Left cardiac atrium (tissue), 4 donors: ENCODE measurements around the gene LSS. TPM values are rescaled to one million over a fixed set of nuclear protein-coding genes. Genes with fewer than 3 reads are reported as not detected.
A peak's percentile ranks its signal among the peaks of the same experiment; 100 is the strongest.
"Not testable (repeated sequence)": the region's sequence is repeated elsewhere in the genome, so short reads cannot be mapped to it uniquely, and the experiment has no call there.

ENCODE experiments used
- ATAC-seq, 2 donors: fragments of 200-7000 bp; cut with Tn5 transposase; one replicate each; pipeline ENCODE4 v1.9.1; 2020; ENCODE audit warnings: mild to moderate bottlenecking in 2 of 2, moderate library complexity in 2 of 2
- DNase-seq: peaks from one replicate; pipeline ENCODE4 v3.0.0-alpha.2; 2020
- intact Hi-C, 2 donors: fragments of 100-400 bp; cut with DNase I; formaldehyde crosslinking; loops; one replicate each; pipeline versions ENCODE4 v1.14.1 to v1.15.1; 2022 to 2023
- total RNA-seq, 2 donors: library from RNA; stranded (reverse); fragmentation: NEBNext Ultra II Directional; extraction: Animal tissue kit (Norgen Biotek cat#: 25700); gene quantifications; one replicate each; pipeline ENCODE4 v1.2.1, GENCODE V29; 2021
- donor health status: DM: no; HTN: yes; CAD: no.
- donor health status: DM: no; HTN: yes; CAD: no; lungs with severe emphysema.
- donor health status: DM: yes; HTN: yes; CAD: no.
- donor health status: Dilated cardiomyopathy.

LSS gene
- total RNA-seq, 2 donors from 2014 or later: 66.4 to 66.7 TPM

- DNase-seq: no peak
- intact Hi-C loops: no loop called here
- ATAC-seq: no peak
Observed at GRCh38 chr21:46248422-46248782, 19.8 kb upstream of the LSS start.

- ATAC-seq (no peak), DNase-seq (no peak)
- intact Hi-C loops: no loop called here
Observed at GRCh38 chr21:46247699-46248421, 19.3 kb upstream of the LSS start.

- DNase-seq: no peak
- ATAC-seq: no peak
- intact Hi-C loops: no loop called here
Observed at GRCh38 chr21:46246345-46246744, 17.8 kb upstream of the LSS start.

- DNase-seq: no peak
- no peak for ATAC-seq
- intact Hi-C loops: no loop called here
Observed at GRCh38 chr21:46245213-46245915, 16.8 kb upstream of the LSS start.

GRCh38 chr21:46244602-46245001 lies 16.0 kb upstream of the LSS start:
- intact Hi-C loops: no loop called here
- DNase-seq: no peak
- ATAC-seq: no peak

- DNase-seq: no peak
- no peak for ATAC-seq
- intact Hi-C loops: no loop called here
Observed at GRCh38 chr21:46243960-46244361, 15.4 kb upstream of the LSS start.

GRCh38 chr21:46243325-46243724 lies 14.8 kb upstream of the LSS start:
- intact Hi-C loops: no loop called here
- no peak for DNase-seq

GRCh38 chr21:46241577-46241976 lies 13.0 kb upstream of the LSS start:
- DNase-seq, intact Hi-C loops, ATAC-seq: not testable (repeated sequence)

More at GRCh38 chr21:46243325-46243724, 14.8 kb upstream of the LSS start:
- ATAC-seq: no peak

- DNase-seq (no peak), ATAC-seq (no peak)
- intact Hi-C loops: loop anchor here in 1 of 2 donors (10.0 kb wide), 1 partner anchor 85 kb away; the partner anchor contains the start of gene FTCD
Observed at GRCh38 chr21:46239817-46240325, 11.3 kb upstream of the LSS start.

GRCh38 chr21:46237474-46237873 lies 8.9 kb upstream of the LSS start:
- intact Hi-C loops: loop anchor here in 1 of 2 donors (10.0 kb wide), 1 partner anchor 83 kb away; the partner anchor contains the start of gene FTCD
- ATAC-seq (no peak), DNase-seq (no peak)

- DNase-seq (no peak), ATAC-seq (no peak)
- intact Hi-C loops: loop anchor here (5.0 to 10.0 kb wide), 2 partner anchors 48 to 80 kb away; partner anchors contain the start of gene FTCD (in 1 of the 2)
Observed at GRCh38 chr21:46234436-46234950, 5.9 kb upstream of the LSS start.

- intact Hi-C loops: loop anchor here (5.0 to 10.0 kb wide), 4 partner anchors 43 to 255 kb away; partner anchors contain the start of gene FTCD (in 1 of the 2)
- ATAC-seq (no peak), DNase-seq (no peak)
Observed at GRCh38 chr21:46229923-46230260, 1.3 kb upstream of the LSS start.

- intact Hi-C loops: loop anchor here in 1 of 2 donors (5.0 to 10.0 kb wide), 2 partner anchors 42 to 255 kb away; no protein-coding TSS in a partner anchor
- ATAC-seq (peak; percentile 13 to 52), DNase-seq (no peak)
Observed at GRCh38 chr21:46229133-46229922, 754 bp upstream of the LSS start.

GRCh38 chr21:46227811-46228344 lies 696 bp downstream of the LSS start:
- DNase-seq (no peak), ATAC-seq (peak in 1 of 2 donors; percentile 7)
- intact Hi-C loops: loop anchor here in 1 of 2 donors (5.0 to 10.0 kb wide), 2 partner anchors 41 to 253 kb away; no protein-coding TSS in a partner anchor

- DNase-seq: no peak
- ATAC-seq: no peak
- intact Hi-C loops: loop anchor here in 1 of 2 donors (5.0 to 10.0 kb wide), 2 partner anchors 40 to 252 kb away; no protein-coding TSS in a partner anchor
Observed at GRCh38 chr21:46226920-46227599, 1.5 kb downstream of the LSS start.

GRCh38 chr21:46226146-46226545 lies 2.4 kb downstream of the LSS start:
- DNase-seq (no peak), ATAC-seq (peak in 1 of 2 donors; percentile 9)
- intact Hi-C loops: loop anchor here in 1 of 2 donors (5.0 to 10.0 kb wide), 2 partner anchors 39 to 251 kb away; no protein-coding TSS in a partner anchor

- DNase-seq, ATAC-seq: not testable (repeated sequence)
- intact Hi-C loops: loop anchor here in 1 of 2 donors (5.0 to 10.0 kb wide), 2 partner anchors 81 to 249 kb away; no protein-coding TSS in a partner anchor
Observed at GRCh38 chr21:46223661-46224060, 4.9 kb downstream of the LSS start.

GRCh38 chr21:46223217-46223616 lies 5.4 kb downstream of the LSS start:
- intact Hi-C loops: loop anchor here in 1 of 2 donors (5.0 to 10.0 kb wide), 2 partner anchors 81 to 248 kb away; no protein-coding TSS in a partner anchor
- no peak for DNase-seq
- no peak for ATAC-seq
